ENCODE data around the gene CACNG1.

CACNG1 gene

GRCh38 chr17:67050471-67051154 is 6.3 kb downstream of the CACNG1 start:
- no peaks in the 10 kb centered on the region for H3K36me3 Mint-ChIP-seq (ENCODE audit: insufficient read depth)
- H3K4me3 Mint-ChIP-seq = no peak overlapping the region
- DNase-seq = no peak
- no peaks in the 10 kb centered on the region for H3K4me1 Mint-ChIP-seq (ENCODE audit: low read depth in 2 of 2)
- no peak overlapping the region for H3K27ac Mint-ChIP-seq
- H3K27me3 Mint-ChIP-seq = peaks cover 0 to 11% of the 10 kb centered on the region in 2 donors
- H3K9me3 Mint-ChIP-seq = peaks cover 3 to 15% of the 10 kb centered on the region in 2 donors
- no peak for ATAC-seq (replicated peaks)

GRCh38 chr17:67051155-67051538 is 6.8 kb downstream of the CACNG1 start:
- H3K4me1 Mint-ChIP-seq (ENCODE audit: low read depth in 2 of 2) = no peaks in the 10 kb centered on the region
- H3K9me3 Mint-ChIP-seq = peaks cover 3 to 15% of the 10 kb centered on the region in 2 donors
- no peak for ATAC-seq (replicated peaks)
- no peaks in the 10 kb centered on the region for H3K36me3 Mint-ChIP-seq (ENCODE audit: insufficient read depth)
- DNase-seq = no peak
- peaks cover 0 to 11% of the 10 kb centered on the region in 2 donors for H3K27me3 Mint-ChIP-seq
- no peak overlapping the region for H3K27ac Mint-ChIP-seq
- H3K4me3 Mint-ChIP-seq = no peak overlapping the region

- H3K27me3 Mint-ChIP-seq = peaks cover 0 to 5% of the 10 kb centered on the region in 2 donors
- H3K9me3 Mint-ChIP-seq = peaks cover 3 to 12% of the 10 kb centered on the region in 2 donors
- ATAC-seq (replicated peaks) (no peak), DNase-seq (no peak)
- no peaks in the 10 kb centered on the region for H3K36me3 Mint-ChIP-seq (ENCODE audit: insufficient read depth)
- H3K4me1 Mint-ChIP-seq (ENCODE audit: low read depth in 2 of 2) = no peaks in the 10 kb centered on the region
- H3K4me3 Mint-ChIP-seq = no peak overlapping the region
- H3K27ac Mint-ChIP-seq = no peak overlapping the region
These were observed 7.5 kb downstream of the CACNG1 start for GRCh38 chr17:67051837-67052236.

- H3K4me1 Mint-ChIP-seq (ENCODE audit: low read depth in 2 of 2) = no peaks in the 10 kb centered on the region
- DNase-seq (no peak), ATAC-seq (replicated peaks) (no peak)
- H3K36me3 Mint-ChIP-seq (ENCODE audit: insufficient read depth) = peaks cover under 1% of the 10 kb centered on the region
- no peak overlapping the region for H3K27ac Mint-ChIP-seq
- H3K4me3 Mint-ChIP-seq = no peak overlapping the region
- peaks cover under 1 to 8% of the 10 kb centered on the region in 2 donors for H3K9me3 Mint-ChIP-seq
- H3K27me3 Mint-ChIP-seq = no peaks in the 10 kb centered on the region
These were observed 8.5 kb downstream of the CACNG1 start for GRCh38 chr17:67052720-67053437.

- no peak overlapping the region for H3K27ac Mint-ChIP-seq
These were observed 9.2 kb downstream of the CACNG1 start for GRCh38 chr17:67053438-67054000.

GRCh38 chr17:67054011-67054591 is 9.7 kb downstream of the CACNG1 start:
- Mint-ChIP-seq H3K9me3 (no peaks in the 10 kb centered on the region), H3K27ac (no peak overlapping the region), H3K36me3 (ENCODE audit: insufficient read depth) (peaks cover 3% of the 10 kb centered on the region), H3K27me3 (no peaks in the 10 kb centered on the region), H3K4me1 (ENCODE audit: low read depth in 2 of 2) (no peaks in the 10 kb centered on the region), H3K4me3 (no peak overlapping the region)
- no peak for DNase-seq
- no peak for ATAC-seq (replicated peaks)

More at GRCh38 chr17:67053438-67054000, 9.2 kb downstream of the CACNG1 start:
- no peak for ATAC-seq (replicated peaks)
- Mint-ChIP-seq H3K36me3 (ENCODE audit: insufficient read depth) (peaks cover 3% of the 10 kb centered on the region), H3K4me1 (ENCODE audit: low read depth in 2 of 2) (no peaks in the 10 kb centered on the region), H3K27me3 (no peaks in the 10 kb centered on the region), H3K9me3 (peaks cover 0 to 5% of the 10 kb centered on the region in 2 donors), H3K4me3 (no peak overlapping the region)
- DNase-seq = no peak

GRCh38 chr17:67054608-67055007 is 10.3 kb downstream of the CACNG1 start:
- no peaks in the 10 kb centered on the region for H3K9me3 Mint-ChIP-seq
- no peaks in the 10 kb centered on the region for H3K4me1 Mint-ChIP-seq (ENCODE audit: low read depth in 2 of 2)
- DNase-seq = no peak
- H3K27ac Mint-ChIP-seq = no peak overlapping the region
- no peaks in the 10 kb centered on the region for H3K27me3 Mint-ChIP-seq
- no peak for ATAC-seq (replicated peaks)
- no peak overlapping the region for H3K4me3 Mint-ChIP-seq
- H3K36me3 Mint-ChIP-seq (ENCODE audit: insufficient read depth) = peaks cover 3% of the 10 kb centered on the region

GRCh38 chr17:67055041-67055443 is 10.7 kb downstream of the CACNG1 start:
- no peak for DNase-seq
- no peak overlapping the region for H3K27ac Mint-ChIP-seq
- H3K4me3 Mint-ChIP-seq = no peak overlapping the region
- no peaks in the 10 kb centered on the region for H3K9me3 Mint-ChIP-seq
- peaks cover 3% of the 10 kb centered on the region for H3K36me3 Mint-ChIP-seq (ENCODE audit: insufficient read depth)
- no peaks in the 10 kb centered on the region for H3K4me1 Mint-ChIP-seq (ENCODE audit: low read depth in 2 of 2)
- H3K27me3 Mint-ChIP-seq = no peaks in the 10 kb centered on the region
- no peak for ATAC-seq (replicated peaks)

- ATAC-seq (replicated peaks) (no peak), DNase-seq (no peak)
- peaks cover 3% of the 10 kb centered on the region for H3K36me3 Mint-ChIP-seq (ENCODE audit: insufficient read depth)
- no peak overlapping the region for H3K27ac Mint-ChIP-seq
- H3K27me3 Mint-ChIP-seq = no peaks in the 10 kb centered on the region
- no peak overlapping the region for H3K4me3 Mint-ChIP-seq
- H3K9me3 Mint-ChIP-seq = no peaks in the 10 kb centered on the region
- no peaks in the 10 kb centered on the region for H3K4me1 Mint-ChIP-seq (ENCODE audit: low read depth in 2 of 2)
These were observed 11.7 kb downstream of the CACNG1 start for GRCh38 chr17:67055811-67056745.

GRCh38 chr17:67056746-67057490 is 12.6 kb downstream of the CACNG1 start:
- Mint-ChIP-seq H3K27ac (no peak overlapping the region), H3K27me3 (no peaks in the 10 kb centered on the region), H3K9me3 (no peaks in the 10 kb centered on the region), H3K4me1 (ENCODE audit: low read depth in 2 of 2) (no peaks in the 10 kb centered on the region), H3K36me3 (ENCODE audit: insufficient read depth) (peaks cover 3% of the 10 kb centered on the region), H3K4me3 (no peak overlapping the region)
- ATAC-seq (replicated peaks) (no peak), DNase-seq (no peak)

- Mint-ChIP-seq H3K4me1 (ENCODE audit: low read depth in 2 of 2) (no peaks in the 10 kb centered on the region), H3K36me3 (ENCODE audit: insufficient read depth) (peaks cover 6% of the 10 kb centered on the region), H3K4me3 (no peak overlapping the region)
These were observed 13.7 kb downstream of the CACNG1 start for GRCh38 chr17:67058036-67058435.

GRCh38 chr17:67059372-67059771 is 15.0 kb downstream of the CACNG1 start:
- Mint-ChIP-seq H3K27me3 (no peaks in the 10 kb centered on the region), H3K4me3 (no peak overlapping the region), H3K4me1 (ENCODE audit: low read depth in 2 of 2) (no peaks in the 10 kb centered on the region), H3K27ac (no peak overlapping the region), H3K9me3 (no peaks in the 10 kb centered on the region), H3K36me3 (ENCODE audit: insufficient read depth) (peaks cover 6% of the 10 kb centered on the region)
- DNase-seq (no peak), ATAC-seq (replicated peaks) (no peak)

More at GRCh38 chr17:67058036-67058435, 13.7 kb downstream of the CACNG1 start:
- no peak for DNase-seq
- H3K27ac Mint-ChIP-seq = no peak overlapping the region
- ATAC-seq (replicated peaks) = no peak
- H3K27me3 Mint-ChIP-seq = no peaks in the 10 kb centered on the region
- no peaks in the 10 kb centered on the region for H3K9me3 Mint-ChIP-seq
